Measurements from ENCODE around the gene CELSR3. TPM values are rescaled to one million over a fixed set of nuclear protein-coding genes. Genes with fewer than 3 reads are reported as not detected.

CELSR3 gene
- total RNA-seq, 1 donor from 2014 or later: 0.35 TPM

DNA sequence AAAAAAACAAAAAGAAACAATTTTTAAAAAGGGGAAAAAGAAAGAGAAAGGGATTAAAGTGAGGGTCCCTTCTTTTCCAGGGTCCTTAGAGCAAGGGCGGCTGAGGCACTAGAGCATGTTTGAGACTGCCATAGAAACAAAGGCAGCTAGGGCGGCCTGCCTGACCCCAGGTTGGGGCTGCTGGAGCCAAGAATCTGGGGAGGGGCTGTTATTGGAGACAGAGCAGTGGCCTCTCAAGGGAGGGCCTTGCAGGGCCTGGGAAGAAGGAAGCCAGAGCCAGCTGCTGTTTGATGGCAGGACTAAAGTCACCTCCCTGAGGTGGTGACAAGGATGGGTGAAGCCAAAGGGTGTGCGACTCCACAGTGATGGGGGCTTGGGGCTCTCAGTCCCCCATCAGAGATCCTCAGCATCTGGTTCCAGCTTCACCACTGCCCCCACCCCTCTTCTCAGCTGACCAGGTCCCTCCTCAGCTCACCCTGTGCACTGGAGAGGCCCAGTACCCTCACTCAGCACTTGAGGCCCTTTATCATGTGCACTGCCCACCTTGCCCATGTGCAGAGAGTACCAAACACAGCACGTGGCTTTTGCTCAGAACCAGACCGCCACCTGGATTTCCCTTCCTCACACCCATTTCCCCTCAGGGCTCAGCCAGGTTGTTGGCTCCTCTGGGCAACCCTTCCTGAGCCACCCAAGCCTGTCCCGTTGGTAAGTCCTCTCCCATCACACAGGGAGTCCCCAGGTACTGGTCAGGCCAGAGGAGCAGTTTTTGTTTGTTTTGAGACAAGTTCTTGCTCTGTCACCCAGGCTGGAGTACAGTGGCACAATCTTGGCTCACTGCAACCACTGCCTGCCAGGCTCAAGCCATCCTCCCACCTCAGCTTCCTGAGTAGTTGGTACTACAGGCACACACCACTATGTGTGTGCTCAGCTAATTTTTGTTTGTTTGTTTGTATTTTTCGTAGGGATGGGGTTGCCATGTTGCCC lies 42.9 kb downstream of the CELSR3 start:
- intact Hi-C loops (cut with micrococcal nuclease): no loop called here
- ATAC-seq (no peak), DNase-seq (no peak)

- no peak for ATAC-seq
- DNase-seq: no peak
- intact Hi-C loops (cut with micrococcal nuclease): no loop called here
Measured at GRCh38 chr3:48617559-48617958, 45.1 kb downstream of the CELSR3 start.

DNA sequence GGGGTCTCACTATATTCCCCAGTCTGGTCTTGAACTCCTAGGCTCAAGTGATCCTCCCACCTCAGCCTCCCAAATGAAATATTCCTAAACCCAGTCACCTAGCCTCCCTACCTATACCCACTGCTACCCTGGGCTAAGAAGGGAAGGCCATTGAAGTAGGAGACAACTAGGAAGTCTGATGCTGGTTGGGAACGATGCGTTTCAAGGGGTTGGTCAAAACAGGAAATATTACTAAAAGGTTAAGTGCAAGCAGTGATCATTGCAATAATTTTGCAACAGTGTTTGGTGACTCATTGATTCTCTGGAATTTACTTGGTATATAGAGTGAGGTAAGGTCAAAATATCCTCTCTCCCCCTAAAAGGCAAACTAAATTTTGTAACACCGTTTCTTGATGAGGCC lies 48.6 kb downstream of the CELSR3 start:
- ATAC-seq (no peak), DNase-seq (no peak)
- intact Hi-C loops (cut with micrococcal nuclease): no loop called here

DNA sequence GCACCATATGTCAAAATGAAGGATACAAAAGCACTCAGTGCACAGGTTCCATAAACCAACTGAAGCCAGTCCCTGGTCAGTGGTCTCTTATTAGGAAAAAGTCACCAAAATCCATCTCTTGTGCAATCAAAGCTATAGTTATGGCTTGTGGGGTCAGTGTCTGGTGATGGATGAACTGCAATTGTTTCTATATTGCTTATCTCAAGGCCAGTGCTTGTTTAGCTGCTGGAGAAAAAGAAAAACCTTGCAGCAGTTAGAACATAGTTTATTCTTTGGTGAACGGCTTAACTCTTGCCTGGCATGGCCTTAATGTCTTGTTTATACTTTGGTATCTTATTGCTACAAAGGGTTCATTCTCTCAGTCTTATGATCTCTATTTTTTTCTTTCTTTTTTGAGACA lies 50.4 kb downstream of the CELSR3 start:
- no peak for DNase-seq
- intact Hi-C loops (cut with micrococcal nuclease): no loop called here
- ATAC-seq: no peak

GRCh38 chr3:48609088-48610005 lies 53.3 kb downstream of the CELSR3 start, which contains the start of gene UQCRC1:
TSS of gene UQCRC1 (minus strand) at chr3:48609646. CDS start at chr3:48609620, 26 bp downstream.
- intact Hi-C loops (cut with micrococcal nuclease): no loop called here
- peak; percentile 96 for DNase-seq
- ATAC-seq: peak; percentile 99

DNA sequence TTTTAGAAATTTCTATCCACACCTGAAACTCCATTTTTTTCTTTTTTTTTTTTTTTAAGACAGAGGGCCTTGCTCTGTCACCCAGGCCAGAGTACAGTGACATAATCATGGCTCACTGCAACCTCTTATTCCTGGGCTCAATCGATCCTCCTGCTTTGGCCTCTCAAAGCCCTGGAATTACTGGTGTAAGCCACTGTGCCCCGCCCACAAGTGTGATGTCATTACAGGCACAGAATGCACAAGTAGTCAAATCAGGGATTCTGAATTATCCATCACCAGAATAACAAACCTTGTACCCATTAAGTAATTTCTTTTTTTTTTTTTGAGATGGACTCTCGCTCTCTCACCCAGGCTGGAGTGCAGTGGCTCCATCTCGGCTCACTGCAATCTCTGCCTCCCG lies 55.2 kb downstream of the CELSR3 start:
- intact Hi-C loops (cut with micrococcal nuclease): no loop called here

GRCh38 chr3:48601622-48601994 lies 61.1 kb downstream of the CELSR3 start:
- ATAC-seq: peak; percentile 55
- intact Hi-C loops (cut with micrococcal nuclease): no loop called here
- peak; percentile 88 for DNase-seq

More for the DNA sequence above, 55.2 kb downstream of the CELSR3 start:
- no peak for DNase-seq
- no peak for ATAC-seq

DNA sequence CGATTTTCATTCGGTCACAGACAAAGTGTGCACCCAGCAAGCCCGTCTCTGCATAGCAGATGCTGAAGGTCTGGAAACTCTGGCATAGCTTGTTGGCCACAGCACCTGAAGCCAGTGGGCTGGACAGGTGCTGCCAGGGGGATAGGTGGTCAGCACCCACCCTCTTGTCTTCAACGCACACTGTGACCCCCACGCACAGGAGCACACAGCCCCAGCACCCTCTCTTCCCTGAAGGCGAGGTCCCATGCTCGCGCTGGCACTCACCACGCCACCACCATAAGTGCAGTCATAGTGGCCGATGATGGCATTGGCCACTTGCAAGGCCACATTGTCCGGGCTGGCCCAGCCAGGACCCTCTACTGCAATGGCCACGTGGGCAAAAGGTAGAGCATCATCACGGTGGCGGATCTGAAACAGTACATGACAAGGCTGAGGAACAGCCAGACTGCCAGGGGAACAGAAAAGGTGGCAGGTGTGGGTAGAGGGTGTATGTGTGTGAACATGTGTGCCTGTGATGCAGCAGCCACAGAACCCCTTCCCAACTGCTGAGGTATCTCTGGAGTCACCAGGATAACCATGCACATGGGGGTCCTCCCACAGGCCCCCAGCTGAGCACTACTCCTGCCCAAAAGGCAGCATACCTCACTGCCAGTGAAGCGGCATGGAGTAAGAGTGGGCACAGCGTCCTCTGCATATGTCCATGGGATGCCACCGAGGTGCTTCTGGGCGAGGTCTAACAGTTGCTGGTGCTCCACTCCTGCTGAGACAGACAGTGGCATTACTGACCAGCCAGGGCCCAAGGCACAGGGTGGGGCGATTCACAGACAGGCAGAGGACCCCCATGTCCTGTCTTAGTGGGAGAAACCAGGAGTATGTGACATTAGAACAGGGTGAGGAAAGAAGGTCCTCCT lies 61.7 kb downstream of the CELSR3 start:
- ATAC-seq: no peak
- no peak for DNase-seq
- intact Hi-C loops (cut with micrococcal nuclease): no loop called here

GRCh38 chr3:48599509-48600285 lies 63.0 kb downstream of the CELSR3 start:
- ATAC-seq: no peak
- no peak for DNase-seq
- intact Hi-C loops (cut with micrococcal nuclease): no loop called here

DNA sequence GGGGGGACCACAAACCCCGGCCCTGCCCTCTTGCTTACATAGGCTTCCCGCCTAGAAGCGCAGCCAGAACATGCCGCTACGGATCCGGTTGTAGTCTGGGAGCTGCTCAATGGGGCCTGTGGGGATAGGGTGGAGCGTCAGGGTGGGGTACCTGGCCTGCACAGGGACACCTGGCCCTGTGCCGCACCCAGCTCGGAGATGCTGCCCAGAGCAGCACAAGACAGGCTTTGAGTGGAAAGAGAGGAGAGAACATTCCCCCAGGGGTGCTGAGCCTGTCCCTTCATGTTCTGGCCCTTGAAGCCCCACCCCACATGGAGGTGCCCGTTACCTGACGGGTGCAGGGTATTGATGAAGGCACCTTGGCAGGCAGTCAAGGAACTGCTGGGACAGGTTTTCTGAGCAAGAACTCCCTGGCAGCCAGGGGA lies 63.6 kb downstream of the CELSR3 start:
- ATAC-seq (no peak), DNase-seq (peak; percentile 46)
- intact Hi-C loops (cut with micrococcal nuclease): no loop called here

DNA sequence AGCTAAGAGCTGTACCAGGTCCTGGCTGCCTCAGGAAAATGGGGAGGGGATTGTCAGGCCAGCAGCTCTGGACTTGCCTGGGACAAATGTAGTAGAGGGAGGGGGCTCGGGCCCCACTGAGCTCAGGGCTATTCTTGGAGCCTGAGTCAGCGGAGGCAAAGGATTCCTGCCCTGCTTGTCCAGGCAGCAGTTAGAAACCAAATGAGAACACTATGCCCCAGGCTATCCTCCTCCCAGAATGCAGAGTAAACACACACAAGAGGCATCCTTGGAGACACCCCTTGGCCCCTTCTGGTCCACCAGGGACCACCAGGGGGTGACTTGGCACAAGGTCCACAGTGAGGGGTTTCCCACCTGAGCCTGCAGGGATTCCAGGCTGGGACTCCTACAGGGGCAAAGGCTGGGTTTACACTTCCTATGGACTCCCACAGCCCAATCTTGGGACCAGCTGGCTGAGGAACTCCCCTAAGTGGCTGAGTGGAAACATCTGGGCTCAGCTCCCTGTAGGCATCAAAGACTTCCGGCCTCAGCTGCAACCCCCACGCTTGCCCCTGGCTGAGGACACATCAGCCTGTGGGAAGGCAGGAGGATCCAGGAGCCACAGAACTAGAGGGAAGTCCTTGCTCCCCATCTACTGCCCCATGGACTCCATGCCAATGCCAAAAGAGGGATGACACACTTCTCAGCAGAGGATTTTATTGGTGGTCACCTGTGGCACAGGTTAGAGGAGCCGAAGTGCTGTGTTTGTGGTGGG lies 64.2 kb downstream of the CELSR3 start:
- intact Hi-C loops (cut with micrococcal nuclease): no loop called here
- DNase-seq: peak; percentile 80
- ATAC-seq: peak; percentile 76

DNA sequence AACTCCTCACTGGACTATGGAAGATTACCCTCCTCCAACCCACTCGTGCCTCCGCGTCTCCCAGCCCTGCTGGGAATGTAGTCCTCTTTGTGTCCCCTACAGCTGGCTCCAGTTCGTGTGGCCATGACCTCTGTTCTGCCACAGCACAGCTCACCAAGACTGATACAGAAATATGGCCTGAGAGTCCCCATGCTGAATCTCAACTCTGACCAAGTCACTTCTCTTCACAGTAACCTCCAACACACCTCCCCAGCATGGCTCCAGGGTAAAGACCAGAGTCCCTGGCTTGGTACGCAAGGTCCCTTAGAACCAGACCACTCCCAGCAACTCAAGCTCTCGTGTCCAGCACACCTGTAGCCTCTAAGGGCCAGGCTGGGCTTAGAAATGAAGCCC lies 65.3 kb downstream of the CELSR3 start:
- ATAC-seq: peak; percentile 3
- intact Hi-C loops (cut with micrococcal nuclease): no loop called here
- DNase-seq: no peak

GRCh38 chr3:48596676-48597407 lies 65.8 kb downstream of the CELSR3 start:
- intact Hi-C loops (cut with micrococcal nuclease): no loop called here
- ATAC-seq (no peak), DNase-seq (no peak)

GRCh38 chr3:48596157-48596556 lies 66.5 kb downstream of the CELSR3 start:
- ATAC-seq: no peak
- intact Hi-C loops (cut with micrococcal nuclease): no loop called here
- DNase-seq: no peak

GRCh38 chr3:48595526-48596121 lies 67.1 kb downstream of the CELSR3 start:
- ATAC-seq (no peak), DNase-seq (peak; percentile 54)
- intact Hi-C loops (cut with micrococcal nuclease): no loop called here

GRCh38 chr3:48595075-48595525 lies 67.6 kb downstream of the CELSR3 start, which contains the start of gene COL7A1:
TSS of gene COL7A1 (minus strand) at chr3:48595329. CDS start at chr3:48595159, 170 bp downstream.
- intact Hi-C loops (cut with micrococcal nuclease): no loop called here
- no peak for ATAC-seq
- DNase-seq: peak; percentile 44

All from left ventricle myocardium superior (tissue), 1 donor.